Osteoblast (primary cell): ENCODE results near the gene OCA2. TPM values are rescaled to one million over a fixed set of nuclear protein-coding genes. Genes with fewer than 3 reads are reported as not detected.

Experiments
- DNase-seq: peaks from one replicate; pipeline ENCODE4 v3.0.0; 2011; ENCODE audit warnings: low spot score, mixed read lengths; ENCODE audit not compliant: insufficient read length; ENCODE audit errors: missing footprints
- H2AFZ ChIP-seq: 2 replicates; pipeline ENCODE4 v1.6.0; 2011; ENCODE audit warnings: mild to moderate bottlenecking, low read length
- H3K27ac ChIP-seq: 2 replicates; pipeline ENCODE4 v1.5.1; 2011; ENCODE audit warnings: mild to moderate bottlenecking, low read depth, low read length, moderate library complexity
- H3K27me3 ChIP-seq: 2 replicates; pipeline ENCODE4 v1.6.0; 2012; ENCODE audit warnings: mild to moderate bottlenecking, control low read depth, inconsistent platforms, low read length, moderate library complexity; ENCODE audit not compliant: insufficient read depth
- H3K36me3 ChIP-seq: 2 replicates; pipeline ENCODE4 v1.5.1; 2011; ENCODE audit warnings: mild to moderate bottlenecking, low read length, control low read depth, moderate library complexity; ENCODE audit not compliant: insufficient read depth
- H3K4me1 ChIP-seq: 2 replicates; pipeline ENCODE4 v1.5.1; 2011; ENCODE audit warnings: mild to moderate bottlenecking, low read length, control low read depth, moderate library complexity; ENCODE audit not compliant: insufficient read depth
- H3K4me2 ChIP-seq: 2 replicates; pipeline ENCODE4 v1.6.0; 2011; ENCODE audit warnings: mild to moderate bottlenecking, low read length; ENCODE audit not compliant: insufficient read depth
- H3K4me3 ChIP-seq: fragments of 200-600 bp; sonication (generic); 3 replicates; pipeline ENCODE4 v1.5.1; 2012; ENCODE audit warnings: mild to moderate bottlenecking, low read length, inconsistent platforms; ENCODE audit not compliant: insufficient read depth
- H3K79me2 ChIP-seq: 2 replicates; pipeline ENCODE4 v1.6.0; 2012; ENCODE audit warnings: mild to moderate bottlenecking, low read length, control low read depth, inconsistent platforms; ENCODE audit not compliant: insufficient read depth
- H3K9me3 ChIP-seq: 2 replicates; pipeline ENCODE4 v1.5.1; 2011; ENCODE audit warnings: low read depth, low read length, control low read depth
- H4K20me1 ChIP-seq: 2 replicates; pipeline ENCODE4 v1.6.0; 2012; ENCODE audit warnings: mild to moderate bottlenecking, low read length, control low read depth; ENCODE audit not compliant: insufficient read depth
- total RNA-seq: library from RNA; depleted of rRNA; stranded (reverse); fragments of >200 nt; gene quantifications from 2 replicates; pipeline ENCODE4 v1.2.3, GENCODE V29; 2012
- TF ChIP-seq, protein P1 (sequence below): IDR thresholded peaks from 2 replicates; pipeline ENCODE4 v1.5.1; 2011; ENCODE audit warnings: mild to moderate bottlenecking, low read depth, low read length, moderate library complexity; ENCODE audit errors: extremely low read depth

The OCA2 gene
- total RNA-seq, 1 donor: not detected

DNA sequence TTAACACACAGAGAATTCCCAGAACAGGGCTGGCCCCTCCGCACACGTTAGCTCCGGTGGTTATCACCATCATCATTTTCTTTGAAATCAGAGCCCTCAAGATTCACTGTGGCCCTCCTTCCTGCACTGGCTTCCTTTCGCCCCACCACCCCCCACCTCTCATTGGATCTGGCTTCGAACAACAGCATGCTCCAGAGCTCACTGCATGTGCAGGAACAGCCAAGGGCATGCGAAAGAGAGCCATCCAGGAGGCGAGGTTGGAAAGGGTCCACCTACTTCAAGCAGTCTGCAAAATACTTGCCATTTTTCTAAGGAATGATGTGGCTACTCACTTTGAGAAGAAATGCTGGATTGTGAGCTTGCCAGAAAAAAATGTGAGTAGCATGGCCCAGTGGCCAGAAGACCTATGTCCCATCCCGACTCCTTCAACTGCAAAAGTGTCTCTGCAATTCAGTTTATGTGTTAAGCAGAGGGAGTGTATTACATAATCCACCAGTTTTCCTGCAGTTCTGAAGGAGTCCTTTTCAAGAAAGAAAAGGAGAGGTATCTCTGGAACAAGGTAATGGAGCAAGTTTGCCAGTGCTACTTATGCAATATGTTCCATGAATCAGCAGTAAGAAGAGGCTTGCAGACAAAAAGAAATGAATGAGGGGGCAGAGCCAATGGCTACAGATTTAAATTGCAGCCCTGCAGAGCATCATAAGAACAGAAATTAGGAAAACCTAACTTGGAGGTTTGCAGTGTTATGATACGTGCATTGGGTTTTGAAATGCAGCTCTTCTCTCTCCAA lies 92.8 kb downstream of the OCA2 start:
- Histone ChIP-seq H3K4me3 (no peak overlapping the region), H3K4me1 (no peaks in the 10 kb centered on the region), H3K36me3 (no peaks in the 10 kb centered on the region), H4K20me1 (no peaks in the 10 kb centered on the region), H3K79me2 (no peaks in the 10 kb centered on the region), H3K9me3 (no peaks in the 10 kb centered on the region), H3K27ac (no peak overlapping the region), H2AFZ (no peak overlapping the region), H3K27me3 (no peaks in the 10 kb centered on the region), H3K4me2 (no peak overlapping the region)
- TF ChIP-seq, protein P1, sequence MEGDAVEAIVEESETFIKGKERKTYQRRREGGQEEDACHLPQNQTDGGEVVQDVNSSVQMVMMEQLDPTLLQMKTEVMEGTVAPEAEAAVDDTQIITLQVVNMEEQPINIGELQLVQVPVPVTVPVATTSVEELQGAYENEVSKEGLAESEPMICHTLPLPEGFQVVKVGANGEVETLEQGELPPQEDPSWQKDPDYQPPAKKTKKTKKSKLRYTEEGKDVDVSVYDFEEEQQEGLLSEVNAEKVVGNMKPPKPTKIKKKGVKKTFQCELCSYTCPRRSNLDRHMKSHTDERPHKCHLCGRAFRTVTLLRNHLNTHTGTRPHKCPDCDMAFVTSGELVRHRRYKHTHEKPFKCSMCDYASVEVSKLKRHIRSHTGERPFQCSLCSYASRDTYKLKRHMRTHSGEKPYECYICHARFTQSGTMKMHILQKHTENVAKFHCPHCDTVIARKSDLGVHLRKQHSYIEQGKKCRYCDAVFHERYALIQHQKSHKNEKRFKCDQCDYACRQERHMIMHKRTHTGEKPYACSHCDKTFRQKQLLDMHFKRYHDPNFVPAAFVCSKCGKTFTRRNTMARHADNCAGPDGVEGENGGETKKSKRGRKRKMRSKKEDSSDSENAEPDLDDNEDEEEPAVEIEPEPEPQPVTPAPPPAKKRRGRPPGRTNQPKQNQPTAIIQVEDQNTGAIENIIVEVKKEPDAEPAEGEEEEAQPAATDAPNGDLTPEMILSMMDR: no peak
- peak; percentile 47 for DNase-seq

- Histone ChIP-seq H3K79me2 (no peaks in the 10 kb centered on the region), H3K4me2 (no peak overlapping the region), H3K36me3 (no peaks in the 10 kb centered on the region), H3K9me3 (no peaks in the 10 kb centered on the region), H3K4me3 (no peak overlapping the region), H3K27me3 (no peaks in the 10 kb centered on the region), H2AFZ (no peak overlapping the region), H3K27ac (no peak overlapping the region), H3K4me1 (no peaks in the 10 kb centered on the region), H4K20me1 (no peaks in the 10 kb centered on the region)
- TF ChIP-seq, protein P1: no peak
- peak; percentile 22 for DNase-seq
Observed at GRCh38 chr15:28005004-28005527, 94.0 kb downstream of the OCA2 start.

DNA sequence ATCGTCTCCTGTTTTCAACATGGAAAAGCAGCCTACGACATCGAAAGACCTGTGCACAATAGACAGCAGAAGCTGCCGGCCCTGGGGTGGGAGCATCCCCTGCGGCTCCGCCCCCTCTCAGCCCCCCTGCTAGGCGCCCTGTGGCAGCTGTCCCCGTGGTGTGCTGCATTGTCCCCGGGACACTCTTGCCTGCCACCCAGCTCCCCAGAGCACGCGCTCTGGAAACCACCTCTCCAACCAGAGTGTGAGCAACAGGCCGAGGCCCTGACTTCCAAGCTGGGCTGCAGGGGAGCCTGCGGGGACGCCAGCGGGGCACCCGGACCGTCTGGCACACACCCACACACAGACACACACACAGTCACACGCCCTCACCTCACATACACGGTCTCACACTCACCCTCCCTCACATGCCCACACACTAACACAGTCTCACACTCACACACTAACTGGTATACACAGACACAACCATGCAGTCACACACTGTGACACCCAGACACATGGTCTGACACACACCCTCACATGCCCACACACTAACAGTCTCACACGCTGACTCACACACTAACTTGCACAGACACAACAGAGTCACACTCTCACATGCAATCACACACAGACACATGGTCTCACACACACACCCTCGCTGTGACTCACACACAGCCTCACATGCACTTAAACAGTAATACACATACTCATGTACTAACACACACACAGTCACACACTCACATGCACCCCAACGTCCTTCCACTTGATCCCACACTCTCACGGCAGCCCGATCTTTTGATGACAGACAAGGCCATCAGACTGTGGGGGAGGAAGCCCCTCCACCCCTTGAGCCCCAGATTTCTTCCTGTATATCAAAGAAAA lies 94.7 kb downstream of the OCA2 start:
- TF ChIP-seq, protein P1: no peak
- no peaks in the 10 kb centered on the region for H3K36me3 ChIP-seq

More for the DNA sequence above, 94.7 kb downstream of the OCA2 start:
- Histone ChIP-seq H3K4me3 (no peak overlapping the region), H3K4me2 (no peak overlapping the region), H4K20me1 (no peaks in the 10 kb centered on the region), H3K9me3 (no peaks in the 10 kb centered on the region), H3K79me2 (no peaks in the 10 kb centered on the region), H3K4me1 (no peaks in the 10 kb centered on the region), H3K27ac (no peak overlapping the region), H2AFZ (no peak overlapping the region), H3K27me3 (no peaks in the 10 kb centered on the region)
- peak; percentile 31 for DNase-seq
